Memory B cell (primary cell): ENCODE measurements around the gene CD81.

Experiments
- ATAC-seq: fragments of 150-1000 bp; cut with Tn5 transposase; 2 replicates; pipeline ENCODE4 v1.10.0; 2021; ENCODE audit warnings: low read depth, mild to moderate bottlenecking, moderate library complexity
- DNase-seq, 2 donors: peaks; one replicate each; pipeline ENCODE4 v3.0.0; 2022; ENCODE audit warnings: low spot score in 2 of 2
- H3K27ac Mint-ChIP-seq: one replicate; pipeline ENCODE4 v1.8.0; 2022; ENCODE audit warnings: mild to moderate bottlenecking, moderate library complexity, mixed read lengths
- H3K27me3 Mint-ChIP-seq: one replicate; pipeline ENCODE4 v1.8.0; 2022; ENCODE audit warnings: mixed read lengths
- H3K36me3 Mint-ChIP-seq: one replicate; pipeline ENCODE4 v1.8.0; 2022; ENCODE audit warnings: mild to moderate bottlenecking, mixed read lengths
- H3K4me1 Mint-ChIP-seq: one replicate; pipeline ENCODE4 v1.8.0; 2022; ENCODE audit warnings: mixed read lengths
- H3K4me3 Mint-ChIP-seq: one replicate; pipeline ENCODE4 v1.8.0; 2022; ENCODE audit warnings: mild to moderate bottlenecking, moderate library complexity, mixed read lengths
- H3K9me3 Mint-ChIP-seq: one replicate; pipeline ENCODE4 v1.8.0; 2022; ENCODE audit warnings: mixed read lengths

The CD81 gene

GRCh38 chr11:2425506-2425905, 48.4 kb downstream of the CD81 start:
- H3K9me3 Mint-ChIP-seq: no peaks in the 10 kb centered on the region
- H3K27ac Mint-ChIP-seq: no peak overlapping the region
- H3K4me3 Mint-ChIP-seq: no peak overlapping the region
- ATAC-seq (no peak), DNase-seq (no peak)
- no peaks in the 10 kb centered on the region for H3K36me3 Mint-ChIP-seq
- peaks cover 3% of the 10 kb centered on the region for H3K27me3 Mint-ChIP-seq
- H3K4me1 Mint-ChIP-seq: no peaks in the 10 kb centered on the region

- DNase-seq: no peak
- H3K36me3 Mint-ChIP-seq: no peaks in the 10 kb centered on the region
- no peak for ATAC-seq
- no peak overlapping the region for H3K4me3 Mint-ChIP-seq
- no peaks in the 10 kb centered on the region for H3K4me1 Mint-ChIP-seq
- no peak overlapping the region for H3K27ac Mint-ChIP-seq
- peaks cover 3% of the 10 kb centered on the region for H3K27me3 Mint-ChIP-seq
- H3K9me3 Mint-ChIP-seq: no peaks in the 10 kb centered on the region
Measured at GRCh38 chr11:2426221-2426620, 49.1 kb downstream of the CD81 start.

GRCh38 chr11:2426826-2427521, 49.9 kb downstream of the CD81 start:
- no peaks in the 10 kb centered on the region for H3K9me3 Mint-ChIP-seq
- ATAC-seq (no peak), DNase-seq (no peak)
- peaks cover 3% of the 10 kb centered on the region for H3K27me3 Mint-ChIP-seq
- no peak overlapping the region for H3K4me3 Mint-ChIP-seq
- H3K4me1 Mint-ChIP-seq: no peaks in the 10 kb centered on the region
- no peak overlapping the region for H3K27ac Mint-ChIP-seq
- no peaks in the 10 kb centered on the region for H3K36me3 Mint-ChIP-seq

GRCh38 chr11:2427721-2428321, 50.7 kb downstream of the CD81 start:
- H3K4me3 Mint-ChIP-seq: no peak overlapping the region
- no peak overlapping the region for H3K27ac Mint-ChIP-seq
- ATAC-seq: peak; percentile 9
- H3K4me1 Mint-ChIP-seq: no peaks in the 10 kb centered on the region
- no peaks in the 10 kb centered on the region for H3K36me3 Mint-ChIP-seq
- H3K27me3 Mint-ChIP-seq: peaks cover 3% of the 10 kb centered on the region
- no peak for DNase-seq
- H3K9me3 Mint-ChIP-seq: no peaks in the 10 kb centered on the region

GRCh38 chr11:2428322-2428795, 51.2 kb downstream of the CD81 start:
- Mint-ChIP-seq H3K27me3 (no peaks in the 10 kb centered on the region), H3K27ac (no peak overlapping the region), H3K36me3 (no peaks in the 10 kb centered on the region), H3K9me3 (no peaks in the 10 kb centered on the region), H3K4me3 (no peak overlapping the region), H3K4me1 (no peaks in the 10 kb centered on the region)
- DNase-seq (peak; percentile 87 to 89), ATAC-seq (peak; percentile 98)

- no peak overlapping the region for H3K27ac Mint-ChIP-seq
- ATAC-seq: no peak
Measured at GRCh38 chr11:2431395-2431794, 54.3 kb downstream of the CD81 start.

GRCh38 chr11:2432171-2432621, 55.1 kb downstream of the CD81 start:
- no peak overlapping the region for H3K4me3 Mint-ChIP-seq
- no peak overlapping the region for H3K27ac Mint-ChIP-seq
- H3K4me1 Mint-ChIP-seq: no peaks in the 10 kb centered on the region
- no peaks in the 10 kb centered on the region for H3K36me3 Mint-ChIP-seq
- no peak for ATAC-seq
- no peak for DNase-seq
- no peaks in the 10 kb centered on the region for H3K9me3 Mint-ChIP-seq
- no peaks in the 10 kb centered on the region for H3K27me3 Mint-ChIP-seq

More at GRCh38 chr11:2431395-2431794, 54.3 kb downstream of the CD81 start:
- H3K36me3 Mint-ChIP-seq: no peaks in the 10 kb centered on the region
- DNase-seq: no peak
- H3K9me3 Mint-ChIP-seq: no peaks in the 10 kb centered on the region
- H3K4me1 Mint-ChIP-seq: no peaks in the 10 kb centered on the region
- no peak overlapping the region for H3K4me3 Mint-ChIP-seq
- no peaks in the 10 kb centered on the region for H3K27me3 Mint-ChIP-seq

GRCh38 chr11:2432628-2433071, 55.5 kb downstream of the CD81 start:
- no peaks in the 10 kb centered on the region for H3K9me3 Mint-ChIP-seq
- no peak for DNase-seq
- no peaks in the 10 kb centered on the region for H3K4me1 Mint-ChIP-seq
- H3K27ac Mint-ChIP-seq: no peak overlapping the region
- no peaks in the 10 kb centered on the region for H3K27me3 Mint-ChIP-seq
- no peak for ATAC-seq
- no peaks in the 10 kb centered on the region for H3K36me3 Mint-ChIP-seq
- no peak overlapping the region for H3K4me3 Mint-ChIP-seq

- ATAC-seq (no peak), DNase-seq (no peak)
- no peaks in the 10 kb centered on the region for H3K9me3 Mint-ChIP-seq
- no peaks in the 10 kb centered on the region for H3K36me3 Mint-ChIP-seq
- no peak overlapping the region for H3K4me3 Mint-ChIP-seq
- no peaks in the 10 kb centered on the region for H3K27me3 Mint-ChIP-seq
- H3K27ac Mint-ChIP-seq: no peak overlapping the region
- H3K4me1 Mint-ChIP-seq: no peaks in the 10 kb centered on the region
Measured at GRCh38 chr11:2433106-2433925, 56.2 kb downstream of the CD81 start.

GRCh38 chr11:2434008-2434407, 56.9 kb downstream of the CD81 start:
- DNase-seq (no peak), ATAC-seq (no peak)
- Mint-ChIP-seq H3K4me1 (no peaks in the 10 kb centered on the region), H3K27me3 (no peaks in the 10 kb centered on the region), H3K36me3 (no peaks in the 10 kb centered on the region), H3K27ac (no peak overlapping the region), H3K4me3 (no peak overlapping the region), H3K9me3 (no peaks in the 10 kb centered on the region)

- Mint-ChIP-seq H3K9me3 (no peaks in the 10 kb centered on the region), H3K4me1 (no peaks in the 10 kb centered on the region), H3K4me3 (no peak overlapping the region), H3K36me3 (no peaks in the 10 kb centered on the region), H3K27ac (no peak overlapping the region), H3K27me3 (no peaks in the 10 kb centered on the region)
- DNase-seq (no peak), ATAC-seq (no peak)
Measured at GRCh38 chr11:2434506-2435255, 57.6 kb downstream of the CD81 start.

- Mint-ChIP-seq H3K36me3 (no peaks in the 10 kb centered on the region), H3K4me3 (no peak overlapping the region), H3K4me1 (no peaks in the 10 kb centered on the region), H3K27me3 (no peaks in the 10 kb centered on the region), H3K9me3 (no peaks in the 10 kb centered on the region), H3K27ac (no peak overlapping the region)
- ATAC-seq (no peak), DNase-seq (no peak)
Measured at GRCh38 chr11:2435288-2436012, 58.3 kb downstream of the CD81 start.

- Mint-ChIP-seq H3K27me3 (no peaks in the 10 kb centered on the region), H3K4me1 (no peaks in the 10 kb centered on the region), H3K27ac (no peak overlapping the region), H3K4me3 (no peak overlapping the region), H3K36me3 (no peaks in the 10 kb centered on the region), H3K9me3 (no peaks in the 10 kb centered on the region)
- no peak for DNase-seq
- ATAC-seq: no peak
Measured at GRCh38 chr11:2436013-2436520, 59.0 kb downstream of the CD81 start.
